Heart left ventricle (tissue), 16 donors: Measurements from ENCODE around the gene DCLRE1A. TPM values are rescaled to one million over a fixed set of nuclear protein-coding genes. Genes with fewer than 3 reads are reported as not detected.
A peak's percentile ranks its signal among the peaks of the same experiment; 100 is the strongest.

ENCODE experiments used
- ATAC-seq, 4 donors: fragments of 200-7000 bp; cut with Tn5 transposase; one replicate each; pipeline ENCODE4 v1.9.1; 2020 to 2022; ENCODE audit warnings: moderate library complexity in 4 of 4, mild to moderate bottlenecking in 3 of 4, moderate number of reproducible peaks in 1 of 4
- DNase-seq, 5 donors: peaks; one replicate each; pipeline ENCODE4 v3.0.0-alpha.2; 2020
- H3K27ac ChIP-seq, 12 donors: fragments of 200-600 bp; sonication (generic) in 4 of 12; one replicate each; pipeline versions ENCODE4 v1.5.0 to v1.8.0; 2016 to 2022; ENCODE audit warnings: mild to moderate bottlenecking in 2 of 12
- H3K27me3 ChIP-seq, 9 donors: fragments of 200-600 bp; sonication (generic) in 2 of 9; one replicate each; pipeline versions ENCODE4 v1.5.1 to v1.8.0; 2016 to 2022; ENCODE audit warnings: mild to moderate bottlenecking in 3 of 9
- H3K36me3 ChIP-seq, 9 donors: fragments of 200-600 bp; sonication (generic) in 2 of 9; one replicate each; pipeline versions ENCODE4 v1.5.0 to v1.8.0; 2018 to 2022; ENCODE audit warnings: mild to moderate bottlenecking in 2 of 9
- H3K4me1 ChIP-seq, 12 donors: fragments of 200-600 bp; sonication (generic) in 4 of 12; one replicate each; pipeline versions ENCODE4 v1.5.0 to v1.8.0; 2016 to 2022; ENCODE audit warnings: mild to moderate bottlenecking in 3 of 12
- H3K4me3 ChIP-seq, 12 donors: fragments of 200-600 bp; sonication (generic) in 4 of 12; one replicate each; pipeline versions ENCODE4 v1.5.0 to v1.8.0; 2017 to 2022; ENCODE audit warnings: mild to moderate bottlenecking in 9 of 12, moderate library complexity in 4 of 12
- H3K9me3 ChIP-seq, 12 donors: fragments of 200-600 bp; sonication (generic) in 4 of 12; one replicate each; pipeline versions ENCODE4 v1.5.0 to v1.8.0; 2016 to 2022; ENCODE audit warnings: mild to moderate bottlenecking in 1 of 12
- POLR2A ChIP-seq, 2 donors: fragments of 450-650 bp; IDR thresholded peaks; one replicate each; pipeline ENCODE4 v1.6.1; 2017; ENCODE audit warnings: antibody characterized with exemption in 2 of 2, mild to moderate bottlenecking in 2 of 2, moderate library complexity in 2 of 2
- WGBS, 4 donors: extraction: QIAGEN DNeasy Blood & Tissue Kit in 2 of 4; methylation state at CpG; one replicate each; pipeline versions ENCODE4 v1.1.5 to v1.1.7; 2013 to 2018; 5-methylcytosine and 5-hydroxymethylcytosine counted together
- intact Hi-C, 10 donors: fragments of 100-400 bp; cut with DNase I; formaldehyde crosslinking; loops; one replicate each; pipeline versions ENCODE4 v1.11.1 to v1.14.2; 2022
- polyA plus RNA-seq, 2 donors: library from polyadenylated mRNA; stranded (reverse); fragments of 200-250 nt; gene quantifications; one replicate each; pipeline ENCODE4 v1.2.3, GENCODE V29; 2013
- total RNA-seq, 9 donors: library from RNA; depleted of rRNA in 2 of 9; stranded (reverse); fragments of >200 nt in 2 of 9; fragmentation: NEBNext Ultra II Directional in 3 of 9; extraction: Animal tissue kit (Norgen Biotek cat#: 25700) in 3 of 9; gene quantifications; one replicate each; pipeline versions ENCODE4 v1.1.0 to v1.2.4, GENCODE V29; 2016 to 2023
- TF ChIP-seq, protein P1 (sequence below), 12 donors: fragments of 200-600 bp; sonication (generic) in 4 of 12; IDR thresholded peaks; one replicate each; pipeline versions ENCODE4 v1.5.0 to v1.8.0; 2018 to 2022; ENCODE audit warnings: antibody characterized with exemption in 12 of 12, mild to moderate bottlenecking in 5 of 12
- donor health status: ischemic (EF 13 %, LVEDD 7.1; RV severe dilation, severe dysfunction).
- donor health status: healthy with polysubstance abuse.
- donor health status: DM: no; HTN: yes; CAD: no.
- donor health status: DM: no; HTN: no; CAD: no.
- donor health status: ischemic (EF 25% LVEDD 6.9; RV normal size, moderate dysfunction).
- donor health status: ischemic (EF 25% LVEDD 5.7; RV mildly dilated, moderate dysfunction).
- donor health status: healthy.
- donor health status: DM: yes; HTN: yes; CAD: no.
- donor health status: ischemic (EF 35%, LVEDD 5.7; RV mildly dilated, moderate dysfunction).
- donor health status: nonischemic (EF 11% LVEDD 7.7; RV severe dilation, severe dysfunction).
- donor health status: DM: yes; HTN: yes; CAD: no.
- donor health status: PGD.
- donor health status: ischemic (EF 29% LVEDD 5.4; RV normal size, mild dysfunction).
- donor health status: nonischemic (EF 23%, LVEDD 6.1; RV moderate dilation, normal function).

Gene DCLRE1A
- total and polyA plus RNA-seq, 11 donors = 3.5 to 8.5 (median 6.1) TPM

- TF ChIP-seq POLR2A (IDR thresholded peaks at IDR 0.05) = no peak
- TF ChIP-seq, protein P1, sequence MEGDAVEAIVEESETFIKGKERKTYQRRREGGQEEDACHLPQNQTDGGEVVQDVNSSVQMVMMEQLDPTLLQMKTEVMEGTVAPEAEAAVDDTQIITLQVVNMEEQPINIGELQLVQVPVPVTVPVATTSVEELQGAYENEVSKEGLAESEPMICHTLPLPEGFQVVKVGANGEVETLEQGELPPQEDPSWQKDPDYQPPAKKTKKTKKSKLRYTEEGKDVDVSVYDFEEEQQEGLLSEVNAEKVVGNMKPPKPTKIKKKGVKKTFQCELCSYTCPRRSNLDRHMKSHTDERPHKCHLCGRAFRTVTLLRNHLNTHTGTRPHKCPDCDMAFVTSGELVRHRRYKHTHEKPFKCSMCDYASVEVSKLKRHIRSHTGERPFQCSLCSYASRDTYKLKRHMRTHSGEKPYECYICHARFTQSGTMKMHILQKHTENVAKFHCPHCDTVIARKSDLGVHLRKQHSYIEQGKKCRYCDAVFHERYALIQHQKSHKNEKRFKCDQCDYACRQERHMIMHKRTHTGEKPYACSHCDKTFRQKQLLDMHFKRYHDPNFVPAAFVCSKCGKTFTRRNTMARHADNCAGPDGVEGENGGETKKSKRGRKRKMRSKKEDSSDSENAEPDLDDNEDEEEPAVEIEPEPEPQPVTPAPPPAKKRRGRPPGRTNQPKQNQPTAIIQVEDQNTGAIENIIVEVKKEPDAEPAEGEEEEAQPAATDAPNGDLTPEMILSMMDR (IDR thresholded peaks at IDR 0.05) = no peak
- DNase-seq (no peak), ATAC-seq (no peak)
- intact Hi-C loops = loop anchor here in 1 of 10 donors (2.0 to 5.0 kb wide), 2 partner anchors 96 to 300 kb away; no protein-coding TSS in a partner anchor
- 48 to 71% (median 60%) methylated on average over 4 of the region's 4 CpGs for WGBS, 4 donors
- Histone ChIP-seq H3K27ac (no peak overlapping the region), H3K27me3 (no peaks in the 10 kb centered on the region), H3K9me3 (no peaks in the 10 kb centered on the region), H3K4me3 (no peak overlapping the region), H3K4me1 (peaks cover 0 to 6% (median 0%) of the 10 kb centered on the region in 12 donors), H3K36me3 (no peaks in the 10 kb centered on the region)
These were observed 50.9 kb downstream of the DCLRE1A start for GRCh38 chr10:113802997-113803396.

DNA sequence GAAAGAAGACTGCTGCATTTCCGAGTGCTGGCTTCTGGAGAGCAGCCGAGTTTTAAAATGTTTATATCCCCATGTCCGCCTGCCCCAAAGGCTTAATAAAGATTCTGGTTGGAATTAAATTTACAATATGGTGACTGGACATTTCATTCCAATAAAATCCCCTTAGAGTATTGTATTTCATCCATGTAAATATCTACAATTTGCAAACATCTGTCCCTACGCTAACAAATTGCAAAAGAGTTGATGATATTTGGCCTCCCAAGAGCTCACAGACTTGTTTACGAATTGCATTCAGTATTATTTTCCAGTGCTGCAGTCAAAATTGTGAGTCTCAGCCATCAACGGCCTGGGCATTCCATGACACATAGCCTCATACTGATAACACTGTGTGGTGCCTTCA, 52.3 kb downstream of the DCLRE1A start:
- TF ChIP-seq POLR2A (IDR thresholded peaks at IDR 0.05) = no peak
- TF ChIP-seq, protein P1 (IDR thresholded peaks at IDR 0.05) = no peak
- Histone ChIP-seq H3K27me3 (peaks cover 0 to 2% (median 0%) of the 10 kb centered on the region in 9 donors), H3K4me1 (peaks cover 0 to 6% (median 0%) of the 10 kb centered on the region in 12 donors), H3K36me3 (no peaks in the 10 kb centered on the region), H3K27ac (no peak overlapping the region), H3K4me3 (no peak overlapping the region), H3K9me3 (no peaks in the 10 kb centered on the region)
- ATAC-seq = no peak
- 80 to 83% (median 81%) methylated on average over 6 of the region's 6 CpGs for WGBS, 4 donors
- DNase-seq = no peak
- intact Hi-C loops = loop anchor here in 1 of 10 donors (5.0 kb wide), 1 partner anchor 94 kb away; no protein-coding TSS in a partner anchor

DNA sequence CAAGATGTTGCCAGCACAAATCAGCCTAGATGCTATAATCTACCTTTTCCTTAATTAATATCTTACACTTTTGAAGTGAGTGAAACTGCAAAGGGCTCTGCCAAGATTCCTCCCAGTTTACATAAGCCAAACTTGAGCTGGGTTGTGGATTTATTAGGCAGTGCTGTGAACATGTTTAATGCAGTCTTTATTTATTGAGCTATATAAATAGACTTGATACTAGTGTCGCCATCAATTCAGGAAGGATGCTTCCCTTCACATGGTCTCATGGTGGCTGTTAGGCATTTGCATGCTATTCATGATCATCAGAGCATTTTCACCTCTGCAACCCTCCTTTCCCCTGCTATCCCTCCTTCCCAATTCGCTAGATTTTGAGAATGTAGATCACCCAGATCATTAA, 62.2 kb downstream of the DCLRE1A start:
- DNase-seq (no peak), ATAC-seq (no peak)
- Histone ChIP-seq H3K4me3 (no peak overlapping the region), H3K9me3 (no peaks in the 10 kb centered on the region), H3K27me3 (peaks cover 0 to 16% (median 0%) of the 10 kb centered on the region in 9 donors), H3K27ac (no peak overlapping the region), H3K4me1 (peaks cover 0 to 6% (median 0%) of the 10 kb centered on the region in 12 donors), H3K36me3 (no peaks in the 10 kb centered on the region)
- 60 to 79% (median 75%) methylated on average over 2 of the region's 2 CpGs for WGBS, 4 donors
- TF ChIP-seq POLR2A (IDR thresholded peaks at IDR 0.05) = no peak
- TF ChIP-seq, protein P1 (IDR thresholded peaks at IDR 0.05) = no peak
- intact Hi-C loops = loop anchor here in 2 of 10 donors (10.0 kb wide), 2 partner anchors 87 to 1333 kb away; no protein-coding TSS in a partner anchor

GRCh38 chr10:113788604-113789083, 65.2 kb downstream of the DCLRE1A start:
- no peak overlapping the region for H3K4me3 ChIP-seq
- 53 to 66% (median 58%) methylated on average over 9 of the region's 9 CpGs for WGBS, 4 donors
- DNase-seq = peak in 2 of 5 donors; percentile 35 to 36
- intact Hi-C loops = loop anchor here in 1 of 10 donors (10.0 kb wide), 1 partner anchor 74 kb away; no protein-coding TSS in a partner anchor
- no peak for TF ChIP-seq POLR2A (IDR thresholded peaks at IDR 0.05)
- TF ChIP-seq, protein P1 (IDR thresholded peaks at IDR 0.05) = no peak
- ATAC-seq = peak in 3 of 4 donors; percentile 20 to 88 (median 39)
- no peaks in the 10 kb centered on the region for H3K9me3 ChIP-seq
- H3K4me1 ChIP-seq = peaks cover 0 to 6% (median 0%) of the 10 kb centered on the region in 12 donors
- H3K27me3 ChIP-seq = peaks cover 0 to 7% (median 0%) of the 10 kb centered on the region in 9 donors
- H3K36me3 ChIP-seq = no peaks in the 10 kb centered on the region
- H3K27ac ChIP-seq = peak overlapping the region in 2 of 12 donors; percentile 8 to 35

Other genes starting within 250 kb of the DCLRE1A start
- gene NRAP, start 190.0 kb downstream of the DCLRE1A start, total RNA-seq = 1,000 to 10,000 TPM in 6 of 9 donors, 100 to 1,000 TPM in 3; 651 to 2,789 (median 1,196) TPM
- gene NRAP, start 190.0 kb downstream of the DCLRE1A start, polyA plus RNA-seq = 100 to 1,000 TPM; 278 to 301 TPM
- 10 to 100 TPM in 5 of 9 donors, 1 to 10 TPM in 4; 5.5 to 32.7 (median 10.4) TPM for gene CASP7, start 174.2 kb downstream of the DCLRE1A start, total RNA-seq
- gene CASP7, start 174.2 kb downstream of the DCLRE1A start, polyA plus RNA-seq = 10 to 100 TPM in 1 of 2 donors, 1 to 10 TPM in 1; 4.8 to 18.8 TPM
- gene PLEKHS1, start 102.4 kb downstream of the DCLRE1A start, total RNA-seq = not detected
- not detected for gene PLEKHS1, start 102.4 kb downstream of the DCLRE1A start, polyA plus RNA-seq
- gene NHLRC2, start 579 bp upstream of the DCLRE1A start, total RNA-seq = 100 to 1,000 TPM in 1 of 9 donors, 10 to 100 TPM in 8; 50.2 to 105 (median 78.3) TPM
- 10 to 100 TPM; 13.0 to 16.9 TPM for gene NHLRC2, start 579 bp upstream of the DCLRE1A start, polyA plus RNA-seq
- gene ADRB1, start 189.8 kb upstream of the DCLRE1A start, total RNA-seq = 100 to 1,000 TPM in 1 of 9 donors, 10 to 100 TPM in 8; 28.3 to 115 (median 59.4) TPM
- gene ADRB1, start 189.8 kb upstream of the DCLRE1A start, polyA plus RNA-seq = 10 to 100 TPM in 1 of 2 donors, 1 to 10 TPM in 1; 7.3 to 28.1 TPM